Testis (tissue), 3 donors: ENCODE data around the gene CCNG1. TPM values are rescaled to one million over a fixed set of nuclear protein-coding genes. Genes with fewer than 3 reads are reported as not detected.

Experiments used
- DNase-seq: peaks from one replicate; pipeline ENCODE4 v3.0.0-alpha.2; 2019
- H3K27ac ChIP-seq, 2 donors: fragments of 200-600 bp; sonication (generic); one replicate each; pipeline ENCODE4 v1.5.1; 2019
- H3K27me3 ChIP-seq: fragments of 200-600 bp; sonication (generic); one replicate; pipeline ENCODE4 v1.5.1; 2019
- H3K36me3 ChIP-seq: fragments of 200-600 bp; sonication (generic); one replicate; pipeline ENCODE4 v1.5.1; 2017; ENCODE audit warnings: low read depth; ENCODE audit errors: missing control alignments
- H3K4me1 ChIP-seq: fragments of 200-600 bp; sonication (generic); one replicate; pipeline ENCODE4 v1.5.1; 2019
- H3K4me3 ChIP-seq, 2 donors: fragments of 200-600 bp; sonication (generic); one replicate each; pipeline ENCODE4 v1.5.1; 2017 to 2019
- H3K9me3 ChIP-seq: fragments of 200-600 bp; sonication (generic); one replicate; pipeline ENCODE4 v1.5.1; 2017
- CTCF ChIP-seq, 3 experiments: fragments of 450-650 bp in 2 of 3; fragments of 200-600 bp in 1 of 3; sonication (generic) in 1 of 3; IDR thresholded peaks; one replicate each; pipeline ENCODE4 v1.5.1; 2016 to 2019; ENCODE audit warnings: antibody characterized with exemption in 3 of 3, mild to moderate bottlenecking in 2 of 3, moderate library complexity in 1 of 3
- POLR2A ChIP-seq: fragments of 450-650 bp; IDR thresholded peaks from one replicate; pipeline ENCODE4 v1.6.1; 2017; ENCODE audit warnings: antibody characterized with exemption, mild to moderate bottlenecking, moderate library complexity
- WGBS, 2 donors: methylation state at CpG; one replicate each; pipeline ENCODE4 v1.1.5; 2018; 5-methylcytosine and 5-hydroxymethylcytosine counted together
- intact Hi-C: fragments of 100-400 bp; cut with DNase I; formaldehyde crosslinking; loops from one replicate; pipeline ENCODE4 v1.15.1; 2023; ENCODE audit warnings: low total_unique reads
- polyA plus RNA-seq: library from polyadenylated mRNA; stranded (reverse); fragments of 350-450 nt; fragmentation: Illumina TruSeq; extraction: RNeasy Lipid Tissue Mini Kit (QIAGEN cat#74804); gene quantifications from one replicate; pipeline ENCODE4 v1.2.3, GENCODE V29; 2014; ENCODE audit warnings: low read depth, low replicate concordance; ENCODE audit not compliant: insufficient read depth
- total RNA-seq, 2 donors: library from RNA; depleted of rRNA; stranded (reverse); fragments of >200 nt; gene quantifications; one replicate each; pipeline ENCODE4 v1.2.3, GENCODE V29; 2016

The CCNG1 gene
- total and polyA plus RNA-seq, 3 donors from 2014 or later: 34.5 to 72.2 (median 60.5) TPM

GRCh38 chr5:163473635-163474243, 36.3 kb downstream of the CCNG1 start:
- no peak overlapping the region for H3K27ac ChIP-seq
- no peak for DNase-seq
- no peaks in the 10 kb centered on the region for H3K4me1 ChIP-seq
- no peaks in the 10 kb centered on the region for H3K36me3 ChIP-seq
- 78 to 85% methylated on average over 3 of the region's 3 CpGs for WGBS, 2 donors
- no peak for TF ChIP-seq POLR2A
- TF ChIP-seq CTCF (IDR thresholded peaks at IDR 0.05): peak in 2 of 3 experiments; percentile 4 to 56
- no peaks in the 10 kb centered on the region for H3K27me3 ChIP-seq
- no peak overlapping the region for H3K4me3 ChIP-seq
- intact Hi-C loops: no loop called here
- no peaks in the 10 kb centered on the region for H3K9me3 ChIP-seq

GRCh38 chr5:163475411-163475810, 38.0 kb downstream of the CCNG1 start:
- 94 to 95% methylated on average over 2 of the region's 2 CpGs for WGBS, 2 donors
- H3K4me3 ChIP-seq: no peak overlapping the region
- no peaks in the 10 kb centered on the region for H3K36me3 ChIP-seq
- TF ChIP-seq CTCF (IDR thresholded peaks at IDR 0.05): no peak
- TF ChIP-seq POLR2A: no peak
- intact Hi-C loops: no loop called here
- no peaks in the 10 kb centered on the region for H3K9me3 ChIP-seq
- H3K4me1 ChIP-seq: no peaks in the 10 kb centered on the region
- H3K27me3 ChIP-seq: no peaks in the 10 kb centered on the region
- no peak overlapping the region for H3K27ac ChIP-seq
- DNase-seq: no peak

GRCh38 chr5:163478126-163478981, 41.0 kb downstream of the CCNG1 start:
- no peak for DNase-seq

GRCh38 chr5:163478982-163479271, 41.5 kb downstream of the CCNG1 start:
- WGBS, 2 donors: 95 to 100% methylated on average over 1 of the region's 1 CpG
- DNase-seq: no peak
- TF ChIP-seq POLR2A: no peak
- TF ChIP-seq CTCF (IDR thresholded peaks at IDR 0.05): no peak
- Histone ChIP-seq H3K4me1 (no peaks in the 10 kb centered on the region), H3K27me3 (no peaks in the 10 kb centered on the region), H3K4me3 (no peak overlapping the region), H3K36me3 (no peaks in the 10 kb centered on the region), H3K27ac (no peak overlapping the region), H3K9me3 (no peaks in the 10 kb centered on the region)
- intact Hi-C loops: no loop called here

More at GRCh38 chr5:163478126-163478981, 41.0 kb downstream of the CCNG1 start:
- Histone ChIP-seq H3K27ac (no peak overlapping the region), H3K4me1 (no peaks in the 10 kb centered on the region), H3K4me3 (no peak overlapping the region), H3K9me3 (no peaks in the 10 kb centered on the region), H3K36me3 (no peaks in the 10 kb centered on the region), H3K27me3 (no peaks in the 10 kb centered on the region)
- 97 to 99% methylated on average over 2 of the region's 2 CpGs for WGBS, 2 donors
- intact Hi-C loops: no loop called here
- TF ChIP-seq POLR2A (no peak), CTCF (IDR thresholded peaks at IDR 0.05) (no peak)
